Left lung (tissue), 10 donors: ENCODE data around the gene EEF2K. TPM values are rescaled to one million over a fixed set of nuclear protein-coding genes. Genes with fewer than 3 reads are reported as not detected.

ENCODE experiments used
- ATAC-seq: fragments of 200-7000 bp; cut with Tn5 transposase; one replicate; pipeline ENCODE4 v1.9.1; 2020; ENCODE audit warnings: moderate library complexity
- DNase-seq, 4 donors: peaks; one replicate each; pipeline ENCODE4 v3.0.0-alpha.2; 2013 to 2020
- H3K27ac ChIP-seq, 2 donors: fragments of 200-600 bp; sonication (generic) in 1 of 2; one replicate each; pipeline versions ENCODE4 v1.5.0 to v1.8.0; 2020 to 2021
- H3K27me3 ChIP-seq, 2 donors: fragments of 200-600 bp; sonication (generic) in 1 of 2; one replicate each; pipeline versions ENCODE4 v1.5.0 to v1.8.0; 2020 to 2021
- H3K36me3 ChIP-seq, 2 donors: fragments of 200-600 bp; sonication (generic) in 1 of 2; one replicate each; pipeline versions ENCODE4 v1.5.0 to v1.8.0; 2020 to 2021
- H3K4me1 ChIP-seq, 2 donors: fragments of 200-600 bp; one replicate each; pipeline ENCODE4 v1.8.0; 2021
- H3K4me3 ChIP-seq, 2 donors: fragments of 200-600 bp; sonication (generic) in 1 of 2; one replicate each; pipeline versions ENCODE4 v1.5.0 to v1.8.0; 2020 to 2021; ENCODE audit warnings: mild to moderate bottlenecking in 1 of 2
- H3K9me3 ChIP-seq, 2 donors: fragments of 200-600 bp; sonication (generic) in 1 of 2; one replicate each; pipeline versions ENCODE4 v1.5.0 to v1.8.0; 2020 to 2021
- intact Hi-C, 2 donors: fragments of 100-400 bp; cut with DNase I; formaldehyde crosslinking; loops; one replicate each; pipeline versions ENCODE4 v1.11.2 to v1.14.2; 2022
- polyA plus RNA-seq, 6 donors: library from polyadenylated mRNA; unstranded; fragments of 120-200 nt; gene quantifications; one replicate each; pipeline ENCODE4 v1.2.1, GENCODE V29; 2013; ENCODE audit not compliant: insufficient read length in 6 of 6
- total RNA-seq, 2 donors: library from RNA; stranded (reverse); fragmentation: NEBNext Ultra II Directional; extraction: Animal tissue kit (Norgen Biotek cat#: 25700); gene quantifications; one replicate each; pipeline ENCODE4 v1.2.1, GENCODE V29; 2021
- TF ChIP-seq, protein P1 (sequence below), 2 donors: fragments of 200-600 bp; sonication (generic) in 1 of 2; IDR thresholded peaks; one replicate each; pipeline versions ENCODE4 v1.5.0 to v1.8.0; 2021; ENCODE audit warnings: antibody characterized with exemption in 2 of 2
- donor health status: DM: no; HTN: yes; CAD: no.
- donor health status: DM: no; HTN: no; CAD: no.

The EEF2K gene
- total and polyA plus RNA-seq, 8 donors = 21.2 to 32.8 (median 23.7) TPM

DNA sequence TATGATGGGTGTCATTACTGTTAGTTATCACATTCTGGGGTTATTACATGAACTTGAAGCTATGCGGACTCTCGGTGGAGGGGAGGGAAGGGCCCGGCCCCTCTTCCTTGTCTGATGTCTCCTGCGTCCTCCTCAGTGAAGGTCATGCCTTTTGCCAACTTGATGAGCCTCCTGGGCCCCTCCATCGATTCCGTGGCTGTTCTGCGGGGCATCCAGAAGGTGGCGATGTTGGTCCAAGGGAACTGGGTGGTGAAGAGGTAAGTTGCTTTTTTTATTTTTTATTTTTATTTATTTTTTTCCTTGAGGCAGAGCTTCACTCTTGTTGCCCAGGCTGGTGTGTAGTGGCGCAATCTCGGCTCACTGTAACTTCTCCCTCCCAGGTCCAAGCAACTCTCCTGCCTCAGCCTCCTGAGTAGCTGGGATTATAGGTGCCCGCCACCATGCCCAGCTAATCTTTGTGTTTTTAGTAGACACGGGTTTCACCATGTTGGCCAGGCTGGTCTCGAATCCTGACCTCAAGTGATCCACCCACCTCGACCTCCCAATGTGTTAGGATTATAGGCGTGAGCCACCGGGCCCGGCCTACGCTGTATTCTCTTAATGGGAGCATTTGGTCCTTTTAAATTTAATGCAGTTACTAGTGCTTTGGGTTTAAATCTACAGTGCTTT, 112.7 kb downstream of the EEF2K start:
- intact Hi-C loops = no loop called here
- peaks cover 0 to 96% of the 10 kb centered on the region in 2 donors for H3K36me3 ChIP-seq
- ATAC-seq = peak; percentile 51

DNA sequence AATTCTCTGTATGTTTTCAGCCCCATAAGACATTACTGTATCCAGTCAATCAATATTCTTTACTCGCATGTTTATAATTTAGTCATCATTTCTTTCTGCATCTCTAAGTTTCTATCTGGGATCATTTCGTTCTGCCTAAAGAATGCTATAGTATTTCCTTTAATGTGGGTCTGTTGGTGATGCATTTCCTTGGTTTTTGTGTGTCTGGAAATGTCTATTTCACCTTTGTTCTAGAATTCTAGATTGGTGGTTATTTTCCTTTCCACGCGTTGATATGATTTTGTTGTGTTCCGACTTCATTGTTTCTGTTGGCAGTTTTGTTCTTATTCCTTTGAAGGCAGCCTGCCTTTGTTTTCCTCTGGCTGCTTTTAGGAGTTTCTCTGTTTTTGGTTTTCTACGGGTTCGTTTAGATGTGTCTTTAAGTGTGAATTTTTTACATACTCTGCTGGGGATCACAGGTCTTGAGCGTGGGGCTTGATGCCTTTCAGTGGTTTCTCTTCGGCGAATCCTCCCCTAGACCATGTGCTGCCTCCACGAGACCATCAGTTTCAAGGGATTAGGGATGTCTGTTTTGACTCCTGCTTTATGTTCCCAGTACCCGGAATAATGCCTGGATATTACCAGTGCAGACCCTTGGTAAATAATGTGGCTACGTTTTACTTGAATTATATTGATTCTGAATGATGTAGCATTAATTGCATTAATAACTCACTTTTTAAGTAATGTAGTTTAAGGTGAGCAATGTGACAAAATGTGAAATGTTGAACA, 114.7 kb downstream of the EEF2K start:
- intact Hi-C loops = no loop called here
- Histone ChIP-seq H3K27ac (no peak overlapping the region), H3K4me1 (peaks cover 0 to 5% of the 10 kb centered on the region in 2 donors)

More for the DNA sequence above, 112.7 kb downstream of the EEF2K start:
- no peaks in the 10 kb centered on the region for H3K9me3 ChIP-seq
- H3K4me3 ChIP-seq = no peak overlapping the region
- no peak overlapping the region for H3K27ac ChIP-seq
- DNase-seq = peak in 1 of 4 donors; percentile 81
- TF ChIP-seq, protein P1, sequence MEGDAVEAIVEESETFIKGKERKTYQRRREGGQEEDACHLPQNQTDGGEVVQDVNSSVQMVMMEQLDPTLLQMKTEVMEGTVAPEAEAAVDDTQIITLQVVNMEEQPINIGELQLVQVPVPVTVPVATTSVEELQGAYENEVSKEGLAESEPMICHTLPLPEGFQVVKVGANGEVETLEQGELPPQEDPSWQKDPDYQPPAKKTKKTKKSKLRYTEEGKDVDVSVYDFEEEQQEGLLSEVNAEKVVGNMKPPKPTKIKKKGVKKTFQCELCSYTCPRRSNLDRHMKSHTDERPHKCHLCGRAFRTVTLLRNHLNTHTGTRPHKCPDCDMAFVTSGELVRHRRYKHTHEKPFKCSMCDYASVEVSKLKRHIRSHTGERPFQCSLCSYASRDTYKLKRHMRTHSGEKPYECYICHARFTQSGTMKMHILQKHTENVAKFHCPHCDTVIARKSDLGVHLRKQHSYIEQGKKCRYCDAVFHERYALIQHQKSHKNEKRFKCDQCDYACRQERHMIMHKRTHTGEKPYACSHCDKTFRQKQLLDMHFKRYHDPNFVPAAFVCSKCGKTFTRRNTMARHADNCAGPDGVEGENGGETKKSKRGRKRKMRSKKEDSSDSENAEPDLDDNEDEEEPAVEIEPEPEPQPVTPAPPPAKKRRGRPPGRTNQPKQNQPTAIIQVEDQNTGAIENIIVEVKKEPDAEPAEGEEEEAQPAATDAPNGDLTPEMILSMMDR (IDR thresholded peaks at IDR 0.05) = peak; percentile 27 to 63
- H3K4me1 ChIP-seq = peaks cover 0 to 5% of the 10 kb centered on the region in 2 donors
- H3K27me3 ChIP-seq = no peaks in the 10 kb centered on the region

DNA sequence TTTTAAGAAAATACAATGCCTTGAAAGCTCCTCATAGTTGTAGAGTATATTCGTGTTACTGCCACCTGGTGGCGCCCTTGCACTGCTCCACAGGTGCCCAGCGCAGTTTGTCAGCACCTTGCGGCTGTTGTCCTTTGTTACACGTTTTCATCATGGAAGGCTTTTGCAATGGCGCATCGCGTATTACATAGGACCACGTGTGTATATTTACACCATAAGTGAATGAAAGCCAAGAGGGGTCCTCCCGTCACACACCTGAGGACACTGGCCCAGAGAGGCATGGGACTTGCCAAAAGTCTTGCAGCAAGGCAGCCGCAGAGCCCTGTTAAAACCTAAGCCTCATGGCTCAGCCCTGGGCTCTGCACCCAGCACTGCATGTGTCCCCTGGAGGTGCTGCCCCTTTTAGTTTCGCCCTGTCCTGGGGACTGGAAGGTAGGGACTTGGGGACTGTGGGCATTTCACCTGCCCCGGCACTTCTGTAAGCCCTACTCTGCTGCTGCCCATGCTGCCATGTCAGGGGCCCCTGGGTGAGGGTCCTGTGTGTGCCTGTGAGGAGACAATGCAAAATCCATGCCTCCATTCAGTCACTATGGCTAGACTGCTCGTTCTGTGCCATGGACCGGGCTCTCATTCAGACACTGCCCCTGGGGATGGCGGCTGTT, 115.4 kb downstream of the EEF2K start:
- Histone ChIP-seq H3K36me3 (peaks cover 0 to 96% of the 10 kb centered on the region in 2 donors), H3K27ac (no peak overlapping the region)

More for the DNA sequence above, 114.7 kb downstream of the EEF2K start:
- Histone ChIP-seq H3K4me3 (no peak overlapping the region), H3K9me3 (no peaks in the 10 kb centered on the region), H3K36me3 (peaks cover 0 to 96% of the 10 kb centered on the region in 2 donors), H3K27me3 (no peaks in the 10 kb centered on the region)
- TF ChIP-seq, protein P1 (IDR thresholded peaks at IDR 0.05) = no peak
- ATAC-seq (no peak), DNase-seq (no peak)

DNA sequence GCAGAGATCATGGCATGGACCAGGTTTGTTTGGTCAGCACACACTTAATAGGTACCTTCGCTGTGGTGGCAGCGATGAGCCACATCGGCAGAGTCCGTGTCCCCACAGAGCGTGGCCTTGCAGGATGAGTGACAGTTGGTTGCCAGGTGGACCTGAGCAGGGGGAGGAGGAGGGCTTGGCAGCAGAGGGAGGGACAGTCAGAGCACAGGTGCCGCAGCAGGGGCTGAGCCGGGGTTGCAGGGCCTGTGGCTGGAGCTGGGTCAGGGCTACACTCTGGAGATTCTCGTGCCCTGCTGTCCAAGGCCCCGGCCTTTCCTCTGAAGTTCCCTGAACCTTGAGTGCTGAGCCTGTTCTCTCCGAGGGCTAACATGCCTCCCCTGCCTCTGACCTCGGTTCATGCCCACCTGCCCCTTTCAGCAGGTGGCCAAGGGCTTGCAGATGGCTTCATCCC, 116.0 kb downstream of the EEF2K start:
- DNase-seq (no peak), ATAC-seq (no peak)
- H3K4me1 ChIP-seq = peaks cover 0 to 5% of the 10 kb centered on the region in 2 donors
- no peaks in the 10 kb centered on the region for H3K9me3 ChIP-seq
- intact Hi-C loops = no loop called here
- TF ChIP-seq, protein P1 (IDR thresholded peaks at IDR 0.05) = no peak
- peaks cover 0 to 96% of the 10 kb centered on the region in 2 donors for H3K36me3 ChIP-seq
- H3K27me3 ChIP-seq = no peaks in the 10 kb centered on the region
- no peak overlapping the region for H3K4me3 ChIP-seq
- no peak overlapping the region for H3K27ac ChIP-seq

More for the DNA sequence above, 115.4 kb downstream of the EEF2K start:
- H3K9me3 ChIP-seq = no peaks in the 10 kb centered on the region
- intact Hi-C loops = no loop called here
- no peaks in the 10 kb centered on the region for H3K27me3 ChIP-seq
- peaks cover 0 to 5% of the 10 kb centered on the region in 2 donors for H3K4me1 ChIP-seq
- no peak overlapping the region for H3K4me3 ChIP-seq
- DNase-seq (peak; percentile 29 to 85 (median 68)), ATAC-seq (peak; percentile 89)
- TF ChIP-seq, protein P1 (IDR thresholded peaks at IDR 0.05) = peak; percentile 77 to 92
